Measurements from ENCODE around the gene RASL10A. TPM values are rescaled to one million over a fixed set of nuclear protein-coding genes. Genes with fewer than 3 reads are reported as not detected.

The RASL10A gene
- total and polyA plus RNA-seq, 4 donors, result 2.1 to 6.6 (median 3.8) TPM

DNA sequence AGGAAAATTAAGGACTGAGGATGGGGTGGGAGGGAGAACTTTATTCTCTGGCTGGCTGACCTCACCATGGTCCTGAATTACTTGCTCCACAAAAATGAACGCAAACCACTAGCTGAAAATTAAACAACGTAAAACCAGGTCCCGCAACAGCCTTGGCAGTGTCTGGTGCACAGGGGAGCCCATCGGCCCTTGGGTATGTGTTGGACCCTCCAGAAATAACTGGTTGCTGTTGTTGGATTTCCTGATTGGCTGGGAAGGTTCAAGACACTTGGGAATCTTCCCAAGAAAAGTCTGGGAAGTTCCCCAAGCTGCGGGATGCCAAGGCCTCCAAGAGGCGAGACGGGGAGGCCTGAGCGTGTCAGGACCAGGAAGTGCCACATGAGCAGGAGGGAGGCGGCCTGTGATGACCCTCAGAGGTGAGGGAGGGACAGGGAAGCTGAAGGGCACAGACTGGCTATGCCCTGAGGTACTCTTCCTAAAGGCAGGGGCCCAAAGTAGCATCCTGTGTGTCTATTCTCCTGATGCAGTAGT lies 10.4 kb upstream of the RASL10A start:
- Histone ChIP-seq H3K9me3 (ENCODE audit: control insufficient read depth, insufficient read depth, low read length) (no peaks in the 10 kb centered on the region), H3K27me3 (ENCODE audit: control insufficient read depth, insufficient read depth, low read length) (no peaks in the 10 kb centered on the region), H3K27ac (ENCODE audit: low read depth, low read length) (no peak overlapping the region), H3K4me3 (ENCODE audit: low read depth, low read length) (no peak overlapping the region), H3K36me3 (ENCODE audit: control insufficient read depth, insufficient read depth, low read length) (peaks cover 49% of the 10 kb centered on the region), H3K4me1 (ENCODE audit: control insufficient read depth, insufficient read depth, low read length) (peaks cover 31% of the 10 kb centered on the region)
- DNase-seq (ENCODE audit: low read depth in 4 of 6, low spot score in 6 of 6), result no peak
- WGBS (ENCODE audit: insufficient coverage), result 91% methylated on average over 6 of the region's 9 CpGs

- 88% methylated on average over 6 of the region's 8 CpGs for whole genome bisulfite sequencing (ENCODE audit: insufficient coverage)
- Histone ChIP-seq H3K4me1 (ENCODE audit: control insufficient read depth, insufficient read depth, low read length) (peaks cover 26% of the 10 kb centered on the region), H3K36me3 (ENCODE audit: control insufficient read depth, insufficient read depth, low read length) (peaks cover 44% of the 10 kb centered on the region), H3K9me3 (ENCODE audit: control insufficient read depth, insufficient read depth, low read length) (no peaks in the 10 kb centered on the region), H3K27me3 (ENCODE audit: control insufficient read depth, insufficient read depth, low read length) (no peaks in the 10 kb centered on the region), H3K4me3 (ENCODE audit: low read depth, low read length) (no peak overlapping the region), H3K27ac (ENCODE audit: low read depth, low read length) (no peak overlapping the region)
- no peak for DNase-seq (ENCODE audit: low read depth in 4 of 6, low spot score in 6 of 6)
These were observed 9.9 kb upstream of the RASL10A start for GRCh38 chr22:29325356-29325755.

GRCh38 chr22:29323641-29324040 lies 8.1 kb upstream of the RASL10A start:
- Histone ChIP-seq H3K4me1 (ENCODE audit: control insufficient read depth, insufficient read depth, low read length) (peaks cover 17% of the 10 kb centered on the region), H3K36me3 (ENCODE audit: control insufficient read depth, insufficient read depth, low read length) (peaks cover 27% of the 10 kb centered on the region), H3K9me3 (ENCODE audit: control insufficient read depth, insufficient read depth, low read length) (no peaks in the 10 kb centered on the region), H3K27ac (ENCODE audit: low read depth, low read length) (no peak overlapping the region), H3K4me3 (ENCODE audit: low read depth, low read length) (no peak overlapping the region), H3K27me3 (ENCODE audit: control insufficient read depth, insufficient read depth, low read length) (no peaks in the 10 kb centered on the region)
- DNase-seq (ENCODE audit: low read depth in 4 of 6, low spot score in 6 of 6), result peak in 1 of 6 donors; percentile 80

DNA sequence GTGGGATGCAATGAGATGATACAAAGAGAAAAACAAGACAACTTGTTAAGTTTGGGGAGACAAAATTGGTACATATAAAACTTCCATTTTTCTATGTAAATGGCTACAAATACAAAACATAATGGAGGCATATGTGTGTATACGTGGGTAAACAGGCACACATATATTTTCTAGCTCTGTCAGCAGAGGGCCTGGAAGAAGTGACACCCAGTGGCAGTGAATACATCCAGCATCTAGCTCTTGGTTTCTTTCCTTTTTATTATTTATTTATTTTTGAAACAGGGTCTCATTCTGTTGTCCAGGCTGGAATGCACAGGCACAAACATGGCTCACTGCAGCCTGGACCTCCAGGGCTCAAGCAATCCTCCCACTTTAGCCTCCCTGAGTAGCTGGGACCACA lies 5.0 kb upstream of the RASL10A start:
- peaks cover 14% of the 10 kb centered on the region for H3K27me3 ChIP-seq (ENCODE audit: control insufficient read depth, insufficient read depth, low read length)
- H3K27ac ChIP-seq (ENCODE audit: low read depth, low read length), result no peak overlapping the region
- peak in 1 of 6 donors; percentile 50 for DNase-seq (ENCODE audit: low read depth in 4 of 6, low spot score in 6 of 6)
- H3K36me3 ChIP-seq (ENCODE audit: control insufficient read depth, insufficient read depth, low read length), result no peaks in the 10 kb centered on the region
- WGBS (ENCODE audit: insufficient coverage), result no CpG with 5 or more reads among the region's 1 CpG
- no peak overlapping the region for H3K4me3 ChIP-seq (ENCODE audit: low read depth, low read length)
- H3K4me1 ChIP-seq (ENCODE audit: control insufficient read depth, insufficient read depth, low read length), result peaks cover 15% of the 10 kb centered on the region
- H3K9me3 ChIP-seq (ENCODE audit: control insufficient read depth, insufficient read depth, low read length), result no peaks in the 10 kb centered on the region

DNA sequence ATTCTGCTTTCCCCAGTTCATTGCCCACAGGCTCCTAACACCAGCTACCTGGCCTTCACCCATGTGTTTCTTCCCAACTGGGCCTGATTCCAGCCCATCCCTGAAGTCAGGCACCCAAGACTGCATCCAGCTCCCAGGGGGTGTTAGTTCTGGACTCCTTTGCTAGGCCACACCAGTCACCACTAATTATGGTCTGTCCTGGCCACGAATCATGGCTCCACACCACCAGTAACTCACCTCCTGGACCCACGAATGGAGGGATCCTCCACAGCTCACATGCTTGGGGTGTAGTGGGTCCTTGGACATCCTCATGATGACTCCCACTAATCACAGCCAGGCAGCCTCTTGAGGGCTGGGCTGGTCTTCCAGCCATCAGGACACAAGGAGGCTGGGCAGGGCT lies 3.6 kb upstream of the RASL10A start:
- H3K27me3 ChIP-seq (ENCODE audit: control insufficient read depth, insufficient read depth, low read length), result peaks cover 26% of the 10 kb centered on the region
- H3K27ac ChIP-seq (ENCODE audit: low read depth, low read length), result no peak overlapping the region
- no peak for DNase-seq (ENCODE audit: low read depth in 4 of 6, low spot score in 6 of 6)
- no peaks in the 10 kb centered on the region for H3K36me3 ChIP-seq (ENCODE audit: control insufficient read depth, insufficient read depth, low read length)
- H3K4me3 ChIP-seq (ENCODE audit: low read depth, low read length), result no peak overlapping the region
- H3K4me1 ChIP-seq (ENCODE audit: control insufficient read depth, insufficient read depth, low read length), result peaks cover 24% of the 10 kb centered on the region
- WGBS (ENCODE audit: insufficient coverage), result 92% methylated on average over 2 of the region's 2 CpGs
- H3K9me3 ChIP-seq (ENCODE audit: control insufficient read depth, insufficient read depth, low read length), result no peaks in the 10 kb centered on the region

DNA sequence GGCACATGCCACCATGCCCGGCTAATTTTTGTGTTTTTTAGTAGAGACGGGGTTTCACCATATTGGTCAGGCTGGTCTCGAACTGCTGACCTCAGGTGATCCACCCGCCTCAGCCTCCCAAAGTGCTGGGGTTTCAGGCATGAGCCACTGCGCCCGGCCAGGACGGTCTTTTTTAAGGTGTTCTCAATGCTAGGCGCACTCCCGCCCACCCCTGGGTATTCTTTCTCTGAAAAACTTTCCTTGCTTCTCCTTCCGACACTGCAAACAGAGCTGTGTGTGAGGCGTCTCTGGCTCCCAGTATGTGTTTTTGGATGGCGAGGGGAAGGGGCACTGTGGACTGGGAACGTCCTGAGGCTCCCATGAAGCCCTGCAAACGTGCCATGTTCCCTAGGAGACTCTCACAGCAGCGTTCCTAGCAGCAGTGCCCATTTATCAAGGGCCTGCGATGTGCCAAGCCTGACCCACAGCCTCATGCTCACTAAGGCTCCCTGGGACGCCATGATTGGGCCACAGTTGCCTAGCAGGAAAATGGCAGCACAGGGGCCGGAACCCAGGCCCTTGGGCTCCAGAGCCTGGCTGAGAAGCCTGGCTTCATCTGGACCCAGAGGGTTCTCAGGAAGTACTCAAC lies 2.4 kb upstream of the RASL10A start:
- Histone ChIP-seq H3K9me3 (ENCODE audit: control insufficient read depth, insufficient read depth, low read length) (no peaks in the 10 kb centered on the region), H3K27ac (ENCODE audit: low read depth, low read length) (no peak overlapping the region), H3K27me3 (ENCODE audit: control insufficient read depth, insufficient read depth, low read length) (peaks cover 37% of the 10 kb centered on the region), H3K4me1 (ENCODE audit: control insufficient read depth, insufficient read depth, low read length) (peaks cover 35% of the 10 kb centered on the region), H3K4me3 (ENCODE audit: low read depth, low read length) (no peak overlapping the region), H3K36me3 (ENCODE audit: control insufficient read depth, insufficient read depth, low read length) (no peaks in the 10 kb centered on the region)
- 72% methylated on average over 16 of the region's 18 CpGs for WGBS (ENCODE audit: insufficient coverage)
- no peak for DNase-seq (ENCODE audit: low read depth in 4 of 6, low spot score in 6 of 6)

DNA sequence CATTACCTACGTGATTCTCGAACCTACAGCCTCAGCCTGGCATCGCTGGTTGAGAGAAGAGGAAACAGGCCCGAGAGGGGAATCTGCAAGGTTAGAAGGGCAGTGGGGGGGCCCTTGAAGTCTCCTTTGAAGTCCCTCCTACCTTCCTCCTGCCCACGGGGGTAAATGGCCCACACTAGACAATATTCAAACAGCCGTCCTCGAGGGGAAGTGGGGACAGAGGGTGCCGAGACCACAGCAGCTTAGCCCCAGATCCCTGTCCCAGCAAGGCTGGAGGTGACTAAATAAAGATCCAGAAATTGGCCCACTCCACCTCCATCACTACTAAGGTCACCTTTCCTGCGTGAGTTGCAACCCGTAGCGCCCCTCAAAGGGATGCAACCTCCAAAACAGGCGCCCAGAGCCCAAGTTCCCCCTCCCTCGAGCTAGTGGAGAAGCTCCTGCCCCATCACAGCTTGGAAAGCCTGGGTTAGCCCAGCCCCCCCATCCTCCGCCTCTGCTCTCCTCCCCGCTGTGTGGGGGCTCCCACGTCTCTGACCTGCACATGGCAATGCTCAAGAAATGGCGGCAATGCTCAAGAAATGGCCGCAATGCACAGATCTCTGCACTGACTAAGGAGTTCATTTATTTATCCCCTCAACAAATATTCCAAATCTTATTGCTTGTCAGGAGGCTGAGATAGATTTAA lies 788 bp upstream of the RASL10A start:
- Histone ChIP-seq H3K27ac (ENCODE audit: low read depth, low read length) (no peak overlapping the region), H3K4me3 (ENCODE audit: low read depth, low read length) (no peak overlapping the region), H3K9me3 (ENCODE audit: control insufficient read depth, insufficient read depth, low read length) (no peaks in the 10 kb centered on the region), H3K27me3 (ENCODE audit: control insufficient read depth, insufficient read depth, low read length) (peaks cover 50% of the 10 kb centered on the region), H3K36me3 (ENCODE audit: control insufficient read depth, insufficient read depth, low read length) (peaks cover 12% of the 10 kb centered on the region), H3K4me1 (ENCODE audit: control insufficient read depth, insufficient read depth, low read length) (peaks cover 51% of the 10 kb centered on the region)
- WGBS (ENCODE audit: insufficient coverage), result 59% methylated on average over 10 of the region's 18 CpGs
- DNase-seq (ENCODE audit: low read depth in 4 of 6, low spot score in 6 of 6), result no peak

DNA sequence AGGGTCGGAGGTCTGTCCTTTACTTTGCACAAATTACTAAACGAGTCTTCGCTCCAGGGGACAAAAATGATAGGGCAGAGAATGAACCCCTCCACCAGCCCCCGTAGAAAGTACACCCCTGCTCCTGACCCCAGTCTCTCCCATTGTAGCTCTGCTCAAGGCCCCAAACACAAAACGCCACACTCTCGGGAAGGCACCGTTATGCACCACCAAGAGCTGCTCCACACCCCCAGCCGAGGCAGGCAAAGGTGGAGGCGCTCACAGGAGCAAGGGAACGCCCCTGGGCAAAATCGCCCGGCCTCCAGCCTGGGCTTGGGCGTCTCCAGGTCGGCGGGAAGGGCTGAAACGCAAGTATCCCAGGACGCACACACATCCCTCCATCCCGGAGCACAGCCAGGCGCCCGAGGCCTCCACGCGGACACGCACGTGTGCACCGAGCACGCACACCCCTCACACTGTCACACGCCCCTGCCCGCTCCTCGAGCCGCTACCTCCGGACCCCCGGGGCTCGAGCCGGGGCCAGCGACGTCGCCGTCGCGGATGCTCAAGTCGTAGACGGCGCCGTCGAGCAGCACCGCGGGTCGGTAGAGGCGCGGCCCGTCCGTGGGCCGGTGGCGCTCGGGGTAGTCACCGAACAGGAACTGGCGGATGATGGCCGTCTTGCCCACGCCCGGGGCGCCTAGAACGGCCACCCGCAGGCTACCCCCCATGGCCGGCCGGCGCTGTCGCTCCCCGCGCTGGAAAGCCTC lies 786 bp downstream of the RASL10A start:
- Histone ChIP-seq H3K9me3 (ENCODE audit: control insufficient read depth, insufficient read depth, low read length) (no peaks in the 10 kb centered on the region), H3K4me1 (ENCODE audit: control insufficient read depth, insufficient read depth, low read length) (peaks cover 64% of the 10 kb centered on the region), H3K27ac (ENCODE audit: low read depth, low read length) (no peak overlapping the region), H3K4me3 (ENCODE audit: low read depth, low read length) (no peak overlapping the region), H3K27me3 (ENCODE audit: control insufficient read depth, insufficient read depth, low read length) (peaks cover 50% of the 10 kb centered on the region), H3K36me3 (ENCODE audit: control insufficient read depth, insufficient read depth, low read length) (peaks cover 25% of the 10 kb centered on the region)
- WGBS (ENCODE audit: insufficient coverage), result 3% methylated on average over 69 of the region's 69 CpGs
- no peak for DNase-seq (ENCODE audit: low read depth in 4 of 6, low spot score in 6 of 6)

GRCh38 chr22:29313576-29314466 lies 1.7 kb downstream of the RASL10A start:
- 21% methylated on average over 51 of the region's 51 CpGs for WGBS (ENCODE audit: insufficient coverage)
- Histone ChIP-seq H3K27ac (ENCODE audit: low read depth, low read length) (no peak overlapping the region), H3K4me1 (ENCODE audit: control insufficient read depth, insufficient read depth, low read length) (peaks cover 73% of the 10 kb centered on the region), H3K27me3 (ENCODE audit: control insufficient read depth, insufficient read depth, low read length) (peaks cover 52% of the 10 kb centered on the region), H3K36me3 (ENCODE audit: control insufficient read depth, insufficient read depth, low read length) (peaks cover 33% of the 10 kb centered on the region), H3K4me3 (ENCODE audit: low read depth, low read length) (no peak overlapping the region), H3K9me3 (ENCODE audit: control insufficient read depth, insufficient read depth, low read length) (no peaks in the 10 kb centered on the region)
- no peak for DNase-seq (ENCODE audit: low read depth in 4 of 6, low spot score in 6 of 6)
